Body of pancreas (tissue), 4 donors: Measurements from ENCODE around the gene RBM48.

Experiments
- CTCF ChIP-seq, 7 experiments: fragments of 450-650 bp in 4 of 7; fragments of 200-600 bp in 3 of 7; sonication (generic) in 3 of 7; IDR thresholded peaks; one replicate each; pipeline ENCODE4 v1.5.1; 2016 to 2019; ENCODE audit warnings: antibody characterized with exemption in 7 of 7
- POLR2A ChIP-seq, 3 donors: fragments of 450-650 bp; IDR thresholded peaks; one replicate each; pipeline ENCODE4 v1.6.1; 2016; ENCODE audit warnings: antibody characterized with exemption in 3 of 3, mild to moderate bottlenecking in 2 of 3

GRCh38 chr7:92534572-92534971 lies 6.0 kb downstream of the RBM48 start:
- TF ChIP-seq CTCF (IDR thresholded peaks at IDR 0.05) (no peak), POLR2A (IDR thresholded peaks at IDR 0.05) (no peak)
